GM20431 (cell line): ENCODE results near the gene CEACAM5.
"Not testable (repeated sequence)": the region's sequence is repeated elsewhere in the genome, so short reads cannot be mapped to it uniquely, and the experiment has no call there.

Source experiments
- in situ Hi-C: fragments of 300-500 bp; cut with MseI, MboI; formaldehyde crosslinking; loops from one replicate; pipeline ENCODE4 v1.15.0; 2020; ENCODE audit warnings: low sequenced_read_pairs; ENCODE audit not compliant: unreplicated experiment

The CEACAM5 gene

DNA sequence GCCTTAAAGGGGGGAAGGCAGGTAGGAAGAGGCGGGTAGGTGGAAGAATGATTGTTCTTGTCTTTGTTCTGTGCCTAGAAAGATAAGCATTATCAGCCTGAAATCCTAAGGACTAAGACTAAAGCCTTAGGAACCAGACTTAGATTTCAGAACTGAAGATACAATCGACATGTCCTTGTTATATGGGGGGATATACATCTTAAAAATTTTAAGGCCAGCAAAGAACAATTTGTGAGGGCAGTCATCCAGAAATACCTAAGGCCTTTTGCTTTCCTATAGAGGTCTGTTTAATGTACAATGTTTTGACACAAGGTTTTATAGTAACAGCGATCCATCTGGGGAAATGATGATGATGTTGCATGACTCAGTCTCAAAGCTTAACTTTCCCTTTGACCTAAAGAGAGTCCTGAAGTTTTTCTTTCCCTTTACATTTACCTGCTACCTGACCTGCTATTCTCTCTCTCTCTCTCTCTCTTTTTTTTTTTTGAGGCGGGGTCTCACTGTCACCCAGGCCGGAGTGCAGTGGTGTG is 26.7 kb downstream of the CEACAM5 start:
- in situ Hi-C loops: no loop called here

DNA sequence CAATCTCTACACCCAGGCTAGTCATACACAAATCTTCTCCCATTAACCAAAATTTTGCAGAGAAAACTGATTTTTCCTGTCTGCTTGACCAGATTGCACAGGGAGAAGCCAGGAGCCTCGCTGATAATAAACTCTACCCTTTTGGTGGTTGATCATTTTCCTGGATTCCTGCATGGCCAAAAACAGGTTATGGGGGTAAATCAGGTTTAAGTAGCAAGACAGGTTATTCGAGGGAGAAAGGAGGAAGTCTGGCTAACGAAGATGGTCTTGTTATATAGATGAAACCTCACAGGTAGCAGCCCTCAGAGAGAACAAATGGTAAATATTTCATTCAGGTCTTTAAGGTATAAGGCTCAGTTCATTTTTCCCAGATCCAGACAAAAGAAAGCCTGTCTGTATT is 30.9 kb downstream of the CEACAM5 start:
- in situ Hi-C loops: no loop called here

DNA sequence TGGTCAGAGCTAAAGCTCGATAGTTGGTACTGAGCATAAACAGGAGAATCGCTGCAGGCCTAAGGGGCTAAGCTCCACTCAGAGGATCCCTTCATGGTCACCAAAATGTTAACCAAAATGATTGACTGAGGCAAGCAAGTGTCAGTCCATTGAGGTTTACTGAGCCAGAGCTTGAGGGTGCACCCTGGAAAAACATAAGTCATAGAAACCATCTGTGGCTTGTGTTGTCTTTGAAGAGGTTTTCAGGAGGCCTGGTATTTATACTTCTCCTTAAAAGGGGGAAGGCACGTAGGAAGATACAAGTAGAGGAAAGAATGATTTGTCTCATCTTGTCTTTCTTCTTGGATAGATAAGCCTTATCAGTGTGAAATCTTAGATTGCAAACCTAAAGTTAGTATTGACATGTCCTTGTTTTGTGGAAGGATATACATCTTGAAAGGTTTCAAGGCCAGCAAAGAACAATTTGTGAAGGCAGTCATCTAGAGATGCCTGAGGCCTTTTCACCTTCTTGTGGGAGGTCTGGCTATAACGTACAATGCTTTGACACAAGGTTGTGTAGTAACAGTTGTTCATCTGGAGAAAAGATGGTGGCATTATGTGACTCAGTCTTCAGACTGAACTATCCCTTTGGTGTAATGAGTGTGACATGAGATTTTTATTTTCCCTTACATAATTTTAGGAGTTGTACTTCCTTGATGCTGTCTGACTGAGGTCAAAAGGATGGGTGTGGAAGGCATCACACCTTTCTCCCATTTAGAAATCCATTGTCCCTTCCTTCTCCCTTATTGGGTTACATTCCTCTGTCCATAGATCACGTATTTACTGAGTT is 32.2 kb downstream of the CEACAM5 start:
- in situ Hi-C loops: no loop called here

DNA sequence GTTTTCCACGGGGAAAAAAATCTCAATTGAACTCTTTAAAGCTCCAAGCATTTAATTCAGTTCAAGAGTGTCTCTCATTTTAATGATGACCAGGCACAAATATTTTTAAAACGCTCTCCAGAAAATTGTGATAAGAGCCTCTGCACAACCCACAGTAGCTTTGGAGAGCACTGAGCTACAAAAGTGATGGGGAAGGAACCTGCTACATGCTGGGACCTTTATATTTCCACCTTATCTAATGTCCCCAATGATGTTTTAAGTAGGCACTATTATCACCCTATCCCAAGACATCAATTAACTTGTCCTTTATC is 32.8 kb downstream of the CEACAM5 start:
- in situ Hi-C loops: no loop called here

DNA sequence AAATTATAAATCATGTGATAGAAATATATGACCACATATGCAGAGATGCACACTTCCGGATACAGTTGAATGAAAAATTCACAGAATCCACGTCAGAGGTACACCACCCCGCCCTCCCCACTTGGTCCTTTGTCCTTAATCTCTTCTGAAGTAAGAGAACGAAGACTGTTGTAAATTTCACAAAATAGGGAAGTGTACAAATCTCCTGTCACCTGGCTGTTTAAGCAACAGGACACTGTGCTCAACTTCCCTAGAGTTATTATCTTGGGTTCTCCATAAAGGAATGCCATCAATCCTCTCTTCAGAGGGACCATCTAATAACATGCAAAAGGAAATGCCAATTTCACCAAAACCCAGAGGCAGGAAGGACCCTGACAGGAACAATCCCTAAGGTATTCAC is 36.4 kb downstream of the CEACAM5 start:
- in situ Hi-C loops: no loop called here

DNA sequence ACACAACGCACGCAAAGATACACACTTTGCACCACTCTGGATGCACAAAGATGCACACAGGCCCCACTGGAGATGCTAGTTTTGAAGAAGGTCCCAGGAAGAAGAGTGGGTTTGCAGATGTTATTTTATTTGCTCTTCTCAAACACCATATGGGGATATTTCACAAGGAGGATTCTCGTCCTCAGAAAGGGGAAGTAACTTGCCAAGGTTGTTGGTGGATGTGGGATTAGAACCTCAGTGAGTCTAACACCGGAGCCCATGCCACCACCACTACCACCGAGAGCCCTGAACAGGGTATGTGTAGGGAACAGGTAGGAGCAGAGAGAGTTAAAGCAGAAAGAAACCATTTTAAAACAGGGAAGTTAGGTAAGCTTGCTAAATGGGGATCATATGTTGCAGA is 37.3 kb downstream of the CEACAM5 start:
- in situ Hi-C loops: no loop called here

DNA sequence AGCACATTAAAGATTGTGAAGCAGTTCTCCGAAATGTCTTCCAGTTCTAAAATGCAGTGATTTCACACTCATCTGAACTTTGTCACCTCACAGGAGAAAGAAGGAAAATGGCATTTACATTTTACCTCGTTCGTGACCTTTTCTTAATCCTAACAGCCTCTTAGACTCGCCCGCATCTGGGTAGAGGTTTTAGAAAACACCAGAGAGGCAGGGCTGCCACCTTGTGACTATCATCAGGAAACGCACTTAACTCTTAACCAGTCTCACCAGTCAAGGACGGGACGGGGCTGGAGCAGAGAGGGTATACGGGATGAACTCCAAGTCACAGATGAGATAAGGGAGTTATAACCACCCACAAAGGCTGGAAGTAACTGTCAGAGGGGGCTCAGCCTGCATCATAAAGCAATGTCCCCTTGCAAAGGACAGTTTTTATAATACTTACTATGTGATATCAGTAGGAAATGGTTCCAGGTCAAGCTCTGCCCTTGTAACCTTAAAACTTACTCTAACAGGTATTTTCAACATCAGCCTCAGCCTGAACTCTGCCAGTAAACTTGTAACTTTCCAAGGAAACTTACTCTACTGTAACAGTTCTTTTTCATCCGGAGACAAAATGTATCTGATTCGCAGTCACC is 38.3 kb downstream of the CEACAM5 start:
- in situ Hi-C loops: no loop called here

DNA sequence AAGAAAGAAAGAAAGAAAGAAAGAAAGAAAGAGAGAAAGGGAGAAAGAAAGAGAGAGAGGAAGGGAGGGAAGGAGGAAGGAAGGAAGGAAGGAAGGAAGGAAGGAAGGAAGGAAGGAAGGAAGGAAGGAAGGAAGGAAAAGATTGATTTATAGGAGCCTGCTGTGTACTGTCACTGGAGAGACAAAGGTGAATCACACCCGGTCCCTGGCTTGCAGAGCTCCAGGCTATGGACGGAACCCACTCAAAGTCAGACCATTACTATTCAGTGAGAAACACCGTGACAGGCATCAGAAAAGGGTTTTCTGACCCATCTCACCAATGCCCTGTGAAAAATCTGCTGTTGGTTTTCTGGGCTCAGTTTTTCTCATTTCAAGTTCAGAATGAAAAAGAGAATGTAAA is 39.6 kb downstream of the CEACAM5 start:
- in situ Hi-C loops: no loop called here

DNA sequence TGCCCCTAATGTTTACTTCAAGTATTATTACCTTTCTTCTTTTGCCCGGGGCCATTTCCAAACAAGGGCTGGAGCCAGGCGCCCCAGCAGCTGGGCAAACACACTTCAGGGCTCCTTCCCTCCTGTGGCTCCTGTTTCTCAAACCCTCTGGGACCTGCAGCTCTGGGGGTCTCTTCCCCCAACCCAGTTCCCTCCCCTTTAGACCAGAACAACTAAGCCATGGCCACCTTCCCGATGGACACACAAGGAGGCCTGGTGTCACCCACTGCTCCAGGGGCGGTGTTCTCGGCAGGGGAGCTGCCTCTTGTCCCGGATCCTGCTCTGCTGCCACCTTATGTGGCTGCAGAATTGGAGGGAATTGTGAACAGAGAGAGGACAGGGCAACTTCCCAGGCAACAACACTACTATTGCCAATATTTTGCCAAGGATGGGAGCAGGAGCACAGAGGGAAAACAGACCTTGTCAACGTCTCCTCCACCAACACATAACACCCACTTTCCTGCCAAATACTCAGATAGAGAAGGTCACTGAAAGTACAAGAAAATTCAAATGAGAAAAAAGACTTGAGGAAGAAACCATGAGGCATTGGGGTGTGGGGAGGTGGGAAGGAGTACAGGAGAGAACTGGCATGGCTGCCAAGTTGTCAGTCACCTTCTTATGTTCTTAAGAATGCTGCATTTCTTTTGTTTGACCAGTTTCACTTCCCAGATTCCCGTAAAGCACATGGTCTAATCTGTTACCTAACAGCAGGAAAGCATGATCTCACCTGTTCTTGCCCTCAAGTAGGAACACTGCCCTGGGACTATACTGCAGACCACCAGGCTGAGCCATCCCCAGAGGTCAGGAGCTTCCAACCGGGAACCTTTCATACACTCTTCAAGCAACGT is 42.1 kb downstream of the CEACAM5 start:
- in situ Hi-C loops: not testable (repeated sequence)

DNA sequence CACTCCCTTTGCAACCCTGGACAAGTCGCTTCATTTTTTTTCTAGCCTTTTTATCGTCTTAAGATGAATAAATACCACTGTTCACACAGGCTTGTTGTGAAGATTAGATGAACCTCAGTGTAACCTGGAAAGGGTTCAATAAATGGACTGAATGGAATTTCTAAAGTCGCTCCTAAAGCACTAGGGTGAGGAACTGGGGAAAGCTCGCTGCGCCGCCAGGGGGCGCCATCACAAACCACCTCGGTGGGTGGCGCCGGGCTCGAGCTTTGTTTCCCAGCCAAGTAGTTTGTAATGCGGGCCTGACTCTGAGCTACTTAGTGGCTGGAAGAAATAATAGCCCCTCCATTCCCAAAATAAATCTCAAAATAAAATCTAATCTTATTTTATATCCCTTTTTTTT is 44.7 kb downstream of the CEACAM5 start:
- in situ Hi-C loops: no loop called here

DNA sequence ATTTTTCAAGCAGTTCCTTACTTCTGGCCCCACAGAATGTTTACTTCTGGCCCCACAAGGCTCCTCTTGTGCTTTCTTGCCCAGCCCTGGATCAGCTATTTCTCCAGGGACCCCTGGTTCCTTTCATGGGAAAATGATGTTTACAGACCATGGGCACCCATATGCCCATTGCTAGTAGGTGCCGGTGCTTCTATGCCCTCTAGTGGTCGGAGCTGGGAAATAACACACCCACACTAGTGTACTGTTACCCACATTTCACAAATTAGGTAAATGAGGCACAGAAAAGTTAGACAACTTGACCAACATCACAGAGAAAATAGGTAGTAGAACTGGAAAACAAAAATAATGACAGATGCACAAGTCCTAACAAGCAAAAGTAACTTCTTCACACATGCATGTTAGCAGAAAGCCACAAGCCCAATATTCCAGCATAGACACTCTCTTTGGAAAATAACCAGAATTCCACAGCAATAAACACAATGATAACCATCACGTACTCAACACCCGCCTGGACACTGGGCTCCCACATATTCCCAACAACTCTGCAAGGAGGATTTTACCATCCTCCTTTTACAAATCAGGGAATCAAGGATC is 45.6 kb downstream of the CEACAM5 start:
- in situ Hi-C loops: no loop called here

DNA sequence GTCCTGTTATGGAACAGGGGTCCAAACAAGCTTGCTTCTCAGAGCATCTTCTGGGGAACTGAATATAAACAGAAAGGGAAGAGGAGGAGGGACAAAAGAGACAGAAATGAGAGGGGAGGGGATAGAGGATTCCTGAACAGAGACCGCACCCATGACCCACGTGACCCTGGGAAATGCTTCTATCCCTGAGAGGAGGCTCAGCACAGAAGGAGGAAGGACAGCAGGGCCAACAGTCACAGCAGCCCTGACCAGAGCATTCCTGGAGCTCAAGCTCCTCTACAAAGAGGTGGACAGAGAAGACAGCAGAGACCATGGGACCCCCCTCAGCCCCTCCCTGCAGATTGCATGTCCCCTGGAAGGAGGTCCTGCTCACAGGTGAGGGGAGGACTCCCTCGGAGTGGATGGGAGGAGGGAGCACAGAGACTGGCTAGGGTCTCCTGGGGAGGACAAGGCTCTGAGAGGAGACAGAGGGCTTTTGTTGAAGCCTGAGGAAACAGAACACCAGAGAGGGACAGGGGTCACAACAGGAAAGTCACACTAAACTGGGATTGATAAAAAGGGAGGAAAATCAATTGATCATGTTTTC is 47.0 kb downstream of the CEACAM5 start, which contains the start of gene CEACAM6:
TSS of gene CEACAM6 (plus strand) at position 203 of the 586 bp plus-strand sequence. CDS start at position 312, 109 bp downstream.
- in situ Hi-C loops: no loop called here

DNA sequence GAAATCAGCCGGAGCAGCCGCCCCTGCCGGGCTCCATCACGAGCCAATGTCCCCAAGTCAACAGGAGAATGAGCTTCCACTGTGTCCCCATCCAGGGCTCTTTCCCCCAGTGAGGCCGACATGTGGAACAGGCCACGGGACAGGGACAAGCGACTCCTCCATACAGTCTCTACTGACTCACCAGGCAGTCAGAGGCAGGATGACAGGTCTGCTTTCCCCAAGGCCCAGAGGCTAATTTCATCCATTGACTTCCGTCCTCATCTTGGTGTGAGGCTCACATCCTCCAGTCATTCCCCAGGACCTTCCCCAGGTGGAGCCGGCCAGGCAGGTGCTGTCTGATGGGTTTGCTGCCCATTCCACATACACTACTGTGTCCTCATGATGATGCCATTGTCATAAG is 50.4 kb downstream of the CEACAM5 start:
- in situ Hi-C loops: no loop called here

DNA sequence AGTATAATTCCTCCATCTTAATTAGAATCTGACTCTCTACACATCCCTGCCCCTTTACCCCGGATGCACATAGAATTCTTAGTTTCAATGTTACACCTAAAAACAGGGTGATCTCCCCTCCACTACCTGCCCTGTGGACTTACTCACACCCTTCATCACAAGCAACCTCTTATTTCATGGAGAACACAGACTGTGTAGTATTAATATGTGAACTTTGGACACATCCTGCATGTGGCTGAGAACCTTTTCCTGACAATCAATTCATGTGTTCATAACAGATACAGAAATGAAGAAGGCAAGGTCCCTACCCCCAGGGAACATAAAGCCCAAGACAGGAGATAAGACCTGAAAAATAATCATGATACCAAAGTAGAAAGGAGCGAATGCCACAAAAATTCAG is 58.7 kb downstream of the CEACAM5 start:
- in situ Hi-C loops: no loop called here

DNA sequence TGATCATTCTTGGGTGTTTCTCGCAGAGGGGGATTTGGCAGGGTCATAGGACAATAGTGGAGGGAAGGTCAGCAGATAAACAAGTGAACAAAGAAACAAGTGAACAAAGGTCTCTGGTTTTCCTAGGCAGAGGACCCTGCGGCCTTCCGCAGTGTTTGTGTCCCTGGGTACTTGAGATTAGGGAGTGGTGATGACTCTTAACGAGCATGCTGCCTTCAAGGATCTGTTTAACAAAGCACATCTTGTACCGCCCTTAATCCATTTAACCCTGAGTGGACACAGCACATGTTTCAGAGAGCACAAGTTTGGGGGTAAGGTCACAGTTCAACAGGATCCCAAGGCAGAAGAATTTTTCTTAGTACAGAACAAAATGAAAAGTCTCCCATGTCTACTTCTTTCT is 59.7 kb downstream of the CEACAM5 start:
- in situ Hi-C loops: not testable (repeated sequence)

DNA sequence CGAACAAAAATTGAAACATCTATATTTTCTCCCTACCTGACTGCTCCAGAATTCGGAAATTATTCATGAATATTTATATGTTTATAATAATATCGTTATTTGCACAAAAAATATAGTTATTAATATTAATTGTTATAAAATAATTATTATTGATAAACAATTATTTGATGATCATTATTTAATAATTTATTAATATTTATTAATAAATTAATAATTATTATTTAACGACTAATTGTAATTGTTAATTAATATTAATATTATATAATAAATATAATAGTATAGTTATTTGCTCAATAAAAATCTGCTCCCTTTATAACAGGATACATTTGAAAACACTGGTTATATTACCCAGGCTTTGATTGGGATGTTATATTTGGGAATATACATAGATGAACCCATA is 61.2 kb downstream of the CEACAM5 start:
- in situ Hi-C loops: no loop called here

DNA sequence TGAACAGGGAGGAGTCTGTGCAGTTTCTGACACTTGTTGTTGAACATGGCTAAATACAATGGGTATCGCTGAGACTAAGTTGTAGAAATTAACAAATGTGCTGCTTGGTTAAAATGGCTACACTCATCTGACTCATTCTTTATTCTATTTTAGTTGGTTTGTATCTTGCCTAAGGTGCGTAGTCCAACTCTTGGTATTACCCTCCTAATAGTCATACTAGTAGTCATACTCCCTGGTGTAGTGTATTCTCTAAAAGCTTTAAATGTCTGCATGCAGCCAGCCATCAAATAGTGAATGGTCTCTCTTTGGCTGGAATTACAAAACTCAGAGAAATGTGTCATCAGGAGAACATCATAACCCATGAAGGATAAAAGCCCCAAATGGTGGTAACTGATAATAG is 63.0 kb downstream of the CEACAM5 start:
- in situ Hi-C loops: no loop called here

DNA sequence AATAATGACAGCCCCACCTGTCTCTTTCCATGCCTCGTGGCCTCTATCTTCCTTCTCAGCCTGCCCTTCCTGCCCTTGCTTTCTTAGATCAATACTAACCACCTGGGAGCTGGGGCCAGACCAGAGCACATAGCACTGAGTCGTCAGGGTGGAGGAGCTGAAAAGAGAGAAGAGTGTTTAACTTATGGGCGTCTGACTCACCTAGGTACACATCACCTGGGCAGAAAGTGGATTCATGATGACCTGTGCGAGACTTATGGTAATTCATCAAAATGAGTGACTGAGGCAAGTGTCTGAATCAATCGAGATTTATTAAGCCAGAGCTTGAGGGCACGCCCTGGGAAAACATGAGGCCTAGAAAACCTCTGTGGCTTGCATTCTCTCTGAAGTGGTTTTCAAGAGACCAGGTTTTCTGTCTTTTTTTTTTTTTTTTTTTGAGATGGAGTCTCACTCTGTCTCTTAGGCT is 66.1 kb downstream of the CEACAM5 start:
- in situ Hi-C loops: no loop called here

DNA sequence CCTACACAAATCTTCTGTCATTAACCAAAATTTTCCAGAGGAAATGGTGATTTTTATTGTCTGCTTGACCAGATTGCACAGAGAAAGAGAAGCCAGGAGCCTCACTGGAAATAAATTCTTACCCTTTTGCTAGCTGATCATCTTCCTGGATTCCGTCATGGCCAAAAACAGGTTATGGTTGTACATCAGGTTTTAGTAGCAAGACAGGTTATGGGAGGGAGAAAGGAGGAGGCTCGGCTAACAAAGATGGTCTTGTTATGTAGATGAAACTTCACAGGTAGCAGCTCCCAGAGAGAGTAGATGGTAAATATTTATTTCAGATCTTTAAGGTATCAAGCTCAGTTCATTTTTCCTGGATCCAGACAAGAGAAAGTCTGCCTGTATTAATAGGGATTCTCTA is 68.3 kb downstream of the CEACAM5 start:
- in situ Hi-C loops: no loop called here
